GM12892 (cell line): ENCODE measurements around the gene TRDN.

ENCODE experiments used
- POLR2A ChIP-seq: IDR thresholded peaks from 2 replicates; pipeline ENCODE4 v1.6.1; 2011; ENCODE audit warnings: low read depth, low read length, control low read depth
- TAF1 ChIP-seq: IDR thresholded peaks from 2 replicates; pipeline ENCODE4 v1.6.1; 2011; ENCODE audit warnings: low read depth, mild to moderate bottlenecking, control low read depth, low read length, borderline replicate concordance

GRCh38 chr6:123547216-123547978 lies 89.4 kb downstream of the TRDN start:
- TF ChIP-seq POLR2A (no peak), TAF1 (no peak)
